Nephron progenitor cell (in vitro differentiated cells): Measurements from ENCODE around the gene SETD4.
A peak's percentile ranks its signal among the peaks of the same experiment; 100 is the strongest.

Experiments used
- DNase-seq: peaks from one replicate; pipeline ENCODE4 v3.0.0; 2021
- H3K27ac Mint-ChIP-seq: 2 replicates; pipeline ENCODE4 v1.8.0; 2021; ENCODE audit warnings: mild to moderate bottlenecking, moderate library complexity, mixed read lengths
- H3K27me3 Mint-ChIP-seq: 2 replicates; pipeline ENCODE4 v1.8.0; 2021; ENCODE audit warnings: mild to moderate bottlenecking, low read depth, mixed read lengths; ENCODE audit not compliant: poor library complexity
- H3K36me3 Mint-ChIP-seq: 2 replicates; pipeline ENCODE4 v1.8.0; 2021; ENCODE audit warnings: low read depth, mixed read lengths
- H3K4me1 Mint-ChIP-seq: 2 replicates; pipeline ENCODE4 v1.8.0; 2021; ENCODE audit warnings: mixed read lengths
- H3K4me3 Mint-ChIP-seq: 2 replicates; pipeline ENCODE4 v1.8.0; 2021; ENCODE audit warnings: mild to moderate bottlenecking, moderate library complexity, mixed read lengths
- H3K9me3 Mint-ChIP-seq: 2 replicates; pipeline ENCODE4 v1.8.0; 2021; ENCODE audit warnings: mild to moderate bottlenecking, moderate library complexity, mixed read lengths
- TF ChIP-seq, protein P1 (sequence below): fragments of 200-600 bp; sonication (generic); IDR thresholded peaks from 2 replicates; pipeline ENCODE4 v1.5.0; 2021; ENCODE audit warnings: antibody characterized with exemption

Gene SETD4

DNA sequence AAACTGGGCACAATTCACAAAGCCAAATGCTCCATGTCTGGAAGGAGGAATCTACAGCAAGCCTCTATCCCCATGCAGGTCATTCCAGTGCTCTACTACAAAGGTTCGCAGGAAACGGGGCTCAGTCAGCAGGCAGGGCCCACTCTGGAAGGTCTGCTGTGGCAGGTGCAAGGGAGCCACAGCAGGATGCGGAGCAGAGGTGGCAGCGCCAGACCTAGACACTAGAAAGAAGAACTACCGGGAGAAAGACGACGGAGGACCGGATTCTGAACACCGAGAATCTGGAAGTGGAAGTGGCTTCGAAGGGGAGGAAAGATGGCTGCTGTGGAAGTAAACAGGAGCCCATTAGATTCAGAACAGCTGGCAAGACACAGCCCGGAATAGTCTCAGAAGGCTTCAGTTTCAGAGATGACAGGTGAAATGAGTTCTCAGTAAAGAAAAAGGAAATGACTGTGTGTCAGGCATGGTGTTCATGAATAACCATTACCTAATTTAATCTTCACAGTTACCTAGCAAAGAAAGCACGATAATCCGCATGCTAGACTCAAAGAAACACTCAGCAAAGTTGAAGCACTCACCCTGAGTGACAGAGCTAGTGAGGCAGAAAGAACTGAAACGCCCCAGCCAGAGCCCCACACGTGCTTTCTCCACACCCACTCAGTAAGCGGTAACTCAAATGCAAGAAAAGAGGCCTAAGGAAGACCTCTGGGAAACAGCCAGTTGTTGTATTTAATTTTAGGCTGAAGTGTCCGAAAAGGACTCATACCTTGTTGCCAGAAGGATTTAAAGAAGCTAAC is 21.4 kb downstream of the SETD4 start:
- no peak overlapping the region for H3K4me3 Mint-ChIP-seq
- H3K27me3 Mint-ChIP-seq, result no peaks in the 10 kb centered on the region
- no peak for DNase-seq
- H3K9me3 Mint-ChIP-seq, result no peaks in the 10 kb centered on the region
- no peaks in the 10 kb centered on the region for H3K4me1 Mint-ChIP-seq
- H3K27ac Mint-ChIP-seq, result peak overlapping the region; percentile 62
- TF ChIP-seq, protein P1, sequence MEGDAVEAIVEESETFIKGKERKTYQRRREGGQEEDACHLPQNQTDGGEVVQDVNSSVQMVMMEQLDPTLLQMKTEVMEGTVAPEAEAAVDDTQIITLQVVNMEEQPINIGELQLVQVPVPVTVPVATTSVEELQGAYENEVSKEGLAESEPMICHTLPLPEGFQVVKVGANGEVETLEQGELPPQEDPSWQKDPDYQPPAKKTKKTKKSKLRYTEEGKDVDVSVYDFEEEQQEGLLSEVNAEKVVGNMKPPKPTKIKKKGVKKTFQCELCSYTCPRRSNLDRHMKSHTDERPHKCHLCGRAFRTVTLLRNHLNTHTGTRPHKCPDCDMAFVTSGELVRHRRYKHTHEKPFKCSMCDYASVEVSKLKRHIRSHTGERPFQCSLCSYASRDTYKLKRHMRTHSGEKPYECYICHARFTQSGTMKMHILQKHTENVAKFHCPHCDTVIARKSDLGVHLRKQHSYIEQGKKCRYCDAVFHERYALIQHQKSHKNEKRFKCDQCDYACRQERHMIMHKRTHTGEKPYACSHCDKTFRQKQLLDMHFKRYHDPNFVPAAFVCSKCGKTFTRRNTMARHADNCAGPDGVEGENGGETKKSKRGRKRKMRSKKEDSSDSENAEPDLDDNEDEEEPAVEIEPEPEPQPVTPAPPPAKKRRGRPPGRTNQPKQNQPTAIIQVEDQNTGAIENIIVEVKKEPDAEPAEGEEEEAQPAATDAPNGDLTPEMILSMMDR, result no peak
- peaks cover 64% of the 10 kb centered on the region for H3K36me3 Mint-ChIP-seq

DNA sequence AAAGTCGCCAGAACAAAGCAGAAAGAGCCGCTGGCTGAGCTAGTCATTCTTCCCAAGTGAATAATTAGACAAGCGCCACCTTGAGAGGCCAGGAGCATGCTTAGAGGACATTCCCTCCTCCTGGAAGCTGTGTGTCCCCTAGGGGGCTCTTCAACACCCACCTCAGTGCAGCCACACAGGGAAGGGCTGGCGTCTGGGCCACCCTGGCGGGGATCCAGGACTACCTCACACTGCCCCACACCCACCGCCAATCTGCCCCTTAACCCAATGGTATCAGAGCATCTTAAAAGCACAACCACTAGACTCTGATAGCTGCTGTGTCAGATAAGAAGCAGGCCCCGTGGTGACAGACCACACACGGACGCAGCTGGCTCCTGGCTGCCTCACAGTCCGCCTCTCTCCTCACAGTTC is 24.9 kb downstream of the SETD4 start:
- no peak overlapping the region for H3K4me3 Mint-ChIP-seq
- TF ChIP-seq, protein P1, result no peak
- no peaks in the 10 kb centered on the region for H3K27me3 Mint-ChIP-seq
- H3K36me3 Mint-ChIP-seq, result peaks cover 48% of the 10 kb centered on the region
- peaks cover 6% of the 10 kb centered on the region for H3K4me1 Mint-ChIP-seq
- H3K27ac Mint-ChIP-seq, result peak overlapping the region; percentile 86
- no peaks in the 10 kb centered on the region for H3K9me3 Mint-ChIP-seq
- no peak for DNase-seq

GRCh38 chr21:36034211-36034913 is 26.0 kb downstream of the SETD4 start:
- Mint-ChIP-seq H3K27me3 (no peaks in the 10 kb centered on the region), H3K9me3 (no peaks in the 10 kb centered on the region), H3K4me3 (no peak overlapping the region), H3K27ac (peak overlapping the region; percentile 69), H3K36me3 (peaks cover 43% of the 10 kb centered on the region), H3K4me1 (peaks cover 13% of the 10 kb centered on the region)
- no peak for DNase-seq
- TF ChIP-seq, protein P1, result no peak

DNA sequence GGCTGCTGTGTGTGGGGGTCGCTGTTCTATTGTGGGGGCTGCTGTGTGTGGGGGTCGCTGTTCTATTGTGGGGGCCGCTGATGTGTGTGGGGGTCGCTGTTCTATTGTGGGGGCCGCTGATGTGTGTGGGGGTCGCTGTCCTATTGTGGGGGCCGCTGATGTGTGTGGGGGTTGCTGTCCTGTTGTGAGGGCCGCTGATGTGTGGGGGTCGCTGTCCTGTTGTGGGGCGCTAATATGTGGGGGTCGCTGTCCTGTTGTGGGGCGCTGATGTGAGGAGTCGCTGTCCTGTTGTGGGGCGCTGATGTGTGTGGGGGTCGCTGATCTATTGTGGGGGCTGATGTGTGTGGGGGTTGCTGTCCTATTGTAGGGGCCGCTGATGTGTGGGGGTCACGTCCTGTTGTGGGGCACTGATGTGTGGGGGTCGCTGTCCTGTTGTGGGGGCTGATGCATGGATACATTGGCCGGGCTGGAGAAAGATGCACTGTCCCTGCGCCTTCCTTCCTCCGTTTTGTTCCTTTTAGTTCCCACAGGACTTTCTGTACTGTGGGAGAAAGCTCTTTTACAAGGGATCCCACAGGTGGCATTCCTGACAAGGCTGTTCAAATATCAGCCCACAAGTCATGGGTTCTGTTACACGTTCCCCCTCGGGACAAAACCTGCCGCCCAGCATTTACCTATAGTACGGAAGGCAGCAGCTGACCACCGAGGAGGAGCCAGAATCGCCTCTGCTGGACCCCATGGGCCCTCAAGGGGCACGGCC is 27.5 kb downstream of the SETD4 start:
- no peaks in the 10 kb centered on the region for H3K9me3 Mint-ChIP-seq
- H3K27ac Mint-ChIP-seq, result peak overlapping the region; percentile 64
- H3K4me1 Mint-ChIP-seq, result peaks cover 20% of the 10 kb centered on the region
- H3K27me3 Mint-ChIP-seq, result no peaks in the 10 kb centered on the region
- no peak for DNase-seq
- peaks cover 30% of the 10 kb centered on the region for H3K36me3 Mint-ChIP-seq
- no peak overlapping the region for H3K4me3 Mint-ChIP-seq
- TF ChIP-seq, protein P1, result no peak

DNA sequence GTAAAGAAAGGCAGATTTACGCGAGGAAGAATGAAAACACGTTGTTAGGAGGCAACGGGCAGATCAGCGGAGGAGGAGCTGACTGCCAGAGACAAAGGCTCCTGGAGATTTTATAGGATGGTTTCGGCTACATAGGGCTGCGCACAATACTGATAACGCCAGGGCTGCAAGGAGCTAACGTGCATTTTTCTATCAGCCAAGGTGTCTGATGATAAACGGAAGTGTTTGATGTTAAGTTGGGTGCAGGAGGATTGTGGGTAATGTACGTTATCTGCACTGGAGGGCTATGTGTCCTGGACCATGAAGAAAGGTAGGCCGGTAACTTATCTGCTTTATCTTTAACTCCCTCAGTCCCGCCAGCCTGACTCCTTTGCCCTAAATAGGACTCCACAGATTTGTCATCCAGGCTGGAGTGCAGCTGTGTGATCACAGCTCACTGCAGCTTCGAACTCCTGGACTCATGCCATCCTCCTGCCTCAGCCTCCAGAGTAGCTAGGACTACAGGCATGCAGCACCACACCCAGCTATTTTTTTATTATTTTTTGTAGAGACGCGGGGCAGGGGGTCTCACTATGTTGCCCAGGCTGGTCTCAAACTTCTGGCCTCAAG is 29.6 kb downstream of the SETD4 start:
- Mint-ChIP-seq H3K9me3 (no peaks in the 10 kb centered on the region), H3K36me3 (peaks cover 18% of the 10 kb centered on the region), H3K27me3 (no peaks in the 10 kb centered on the region), H3K4me3 (no peak overlapping the region), H3K4me1 (peaks cover 20% of the 10 kb centered on the region), H3K27ac (peak overlapping the region; percentile 41)
- TF ChIP-seq, protein P1, result no peak
- DNase-seq, result no peak
